Measurements from ENCODE around the gene BLM.
"Not testable (repeated sequence)": the region's sequence is repeated elsewhere in the genome, so short reads cannot be mapped to it uniquely, and the experiment has no call there.

Gene BLM

DNA sequence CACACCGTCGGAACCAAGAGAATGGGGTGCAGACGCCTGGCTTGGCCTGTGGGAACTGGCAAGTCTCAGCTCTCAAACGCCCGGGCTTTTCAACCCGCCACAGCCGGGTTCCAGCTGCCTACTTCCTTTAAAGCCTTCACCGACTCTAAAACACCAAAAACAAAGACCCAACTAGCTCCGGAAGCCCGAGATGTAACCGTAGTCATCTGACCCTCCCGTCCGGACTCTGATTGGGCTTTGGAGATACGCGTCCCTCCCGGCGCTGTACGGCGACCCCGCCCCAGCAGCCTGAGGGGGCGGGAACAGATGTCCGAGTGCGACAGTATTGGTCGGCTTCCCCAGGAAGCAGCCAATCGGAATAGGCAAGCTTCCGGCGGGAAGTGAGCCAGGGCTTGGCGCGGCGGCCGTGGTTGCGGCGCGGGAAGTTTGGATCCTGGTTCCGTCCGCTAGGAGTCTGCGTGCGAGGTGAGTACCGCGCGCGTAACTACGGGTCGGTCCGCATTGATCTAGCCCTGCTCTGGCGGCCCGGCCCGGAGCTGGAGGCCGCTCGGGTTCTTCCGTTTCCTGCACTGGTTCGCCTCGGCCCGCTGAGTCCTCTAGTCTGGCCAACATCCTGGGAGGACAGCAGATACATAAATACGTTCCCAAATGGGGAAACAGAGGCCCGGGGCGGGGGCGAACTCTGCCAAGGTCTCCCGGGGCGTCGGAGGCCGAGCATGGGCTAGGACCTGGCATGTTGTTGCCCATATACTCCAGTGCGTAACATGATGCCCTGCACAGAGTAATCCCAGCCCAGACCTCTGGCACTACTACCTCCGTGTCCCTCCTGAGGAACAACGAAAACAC, at the start of gene BLM:
Gene BLM (plus strand): TSS at position 371 of the 846 bp plus-strand sequence. CDS start 30,047 bp downstream, outside the sequence.
- Mint-ChIP-seq H3K27ac (peak within 1 kb of the TSS; percentile 91), H3K4me1 (peaks cover 22% of the 10 kb centered on the region), H3K36me3 (ENCODE audit: low read depth) (peaks cover 15% of the 10 kb centered on the region), H3K27me3 (ENCODE audit: low read depth, poor library complexity) (no peaks in the 10 kb centered on the region), H3K4me3 (peak within 1 kb of the TSS; percentile 94), H3K9me3 (peaks cover 5% of the 10 kb centered on the region)
- TF ChIP-seq, protein P1, sequence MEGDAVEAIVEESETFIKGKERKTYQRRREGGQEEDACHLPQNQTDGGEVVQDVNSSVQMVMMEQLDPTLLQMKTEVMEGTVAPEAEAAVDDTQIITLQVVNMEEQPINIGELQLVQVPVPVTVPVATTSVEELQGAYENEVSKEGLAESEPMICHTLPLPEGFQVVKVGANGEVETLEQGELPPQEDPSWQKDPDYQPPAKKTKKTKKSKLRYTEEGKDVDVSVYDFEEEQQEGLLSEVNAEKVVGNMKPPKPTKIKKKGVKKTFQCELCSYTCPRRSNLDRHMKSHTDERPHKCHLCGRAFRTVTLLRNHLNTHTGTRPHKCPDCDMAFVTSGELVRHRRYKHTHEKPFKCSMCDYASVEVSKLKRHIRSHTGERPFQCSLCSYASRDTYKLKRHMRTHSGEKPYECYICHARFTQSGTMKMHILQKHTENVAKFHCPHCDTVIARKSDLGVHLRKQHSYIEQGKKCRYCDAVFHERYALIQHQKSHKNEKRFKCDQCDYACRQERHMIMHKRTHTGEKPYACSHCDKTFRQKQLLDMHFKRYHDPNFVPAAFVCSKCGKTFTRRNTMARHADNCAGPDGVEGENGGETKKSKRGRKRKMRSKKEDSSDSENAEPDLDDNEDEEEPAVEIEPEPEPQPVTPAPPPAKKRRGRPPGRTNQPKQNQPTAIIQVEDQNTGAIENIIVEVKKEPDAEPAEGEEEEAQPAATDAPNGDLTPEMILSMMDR (IDR thresholded peaks at IDR 0.05) = peak; percentile 26
- peak; percentile 90 for DNase-seq

DNA sequence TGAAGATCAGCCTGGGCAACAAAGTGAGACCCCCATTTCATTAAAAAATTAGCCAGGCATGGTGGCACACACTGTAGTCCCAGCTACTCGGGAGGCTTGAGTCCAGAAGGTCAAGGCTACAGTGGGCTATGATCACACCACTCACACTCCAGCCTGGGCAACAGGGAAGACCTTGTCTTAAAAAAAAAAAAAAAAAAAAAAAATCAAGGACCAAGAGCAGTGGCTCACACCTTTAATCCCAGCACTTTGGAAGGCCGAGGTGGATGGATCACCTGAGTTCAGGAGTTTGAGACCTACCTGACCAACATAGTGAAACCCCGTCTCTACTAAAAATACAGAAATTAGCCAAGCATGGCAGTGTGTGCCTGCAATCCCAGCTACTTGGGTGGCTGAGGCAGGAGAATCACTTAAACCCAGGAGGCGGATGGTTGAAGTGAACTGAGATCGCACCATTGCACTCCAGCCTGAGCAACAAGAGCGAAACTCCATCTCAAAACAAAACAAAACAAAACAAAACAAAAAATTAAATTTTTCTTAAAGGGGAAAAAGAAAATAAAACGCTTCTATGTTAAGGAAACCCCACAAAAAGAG, 49.3 kb upstream of the BLM start:
- H3K4me1 Mint-ChIP-seq; H3K36me3 Mint-ChIP-seq (ENCODE audit: low read depth); H3K27me3 Mint-ChIP-seq (ENCODE audit: low read depth, poor library complexity); H3K9me3 Mint-ChIP-seq; DNase-seq; H3K4me3 Mint-ChIP-seq; H3K27ac Mint-ChIP-seq: not testable (repeated sequence)

DNA sequence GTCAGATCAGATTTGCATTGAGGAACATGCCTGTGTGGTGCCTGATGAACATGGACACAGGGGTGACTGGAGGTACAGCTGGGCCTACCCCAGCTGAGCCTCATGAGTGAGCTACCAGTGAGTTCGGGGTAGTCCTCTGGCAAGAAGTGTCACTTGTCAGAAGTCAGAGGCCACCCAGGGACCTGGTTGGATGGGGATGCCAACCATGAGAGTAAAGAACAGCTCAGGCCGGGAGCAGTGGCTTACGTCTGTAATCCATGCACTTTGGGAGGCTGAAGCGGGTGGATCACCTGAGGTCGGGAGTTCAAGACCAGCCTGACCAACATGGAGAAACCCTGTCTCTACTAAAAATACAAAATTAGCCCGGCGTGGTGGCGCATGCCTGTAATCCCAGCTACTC, 46.5 kb upstream of the BLM start:
- H3K36me3 Mint-ChIP-seq (ENCODE audit: low read depth); DNase-seq; H3K9me3 Mint-ChIP-seq; H3K27ac Mint-ChIP-seq; H3K27me3 Mint-ChIP-seq (ENCODE audit: low read depth, poor library complexity); H3K4me3 Mint-ChIP-seq; H3K4me1 Mint-ChIP-seq: not testable (repeated sequence)

DNA sequence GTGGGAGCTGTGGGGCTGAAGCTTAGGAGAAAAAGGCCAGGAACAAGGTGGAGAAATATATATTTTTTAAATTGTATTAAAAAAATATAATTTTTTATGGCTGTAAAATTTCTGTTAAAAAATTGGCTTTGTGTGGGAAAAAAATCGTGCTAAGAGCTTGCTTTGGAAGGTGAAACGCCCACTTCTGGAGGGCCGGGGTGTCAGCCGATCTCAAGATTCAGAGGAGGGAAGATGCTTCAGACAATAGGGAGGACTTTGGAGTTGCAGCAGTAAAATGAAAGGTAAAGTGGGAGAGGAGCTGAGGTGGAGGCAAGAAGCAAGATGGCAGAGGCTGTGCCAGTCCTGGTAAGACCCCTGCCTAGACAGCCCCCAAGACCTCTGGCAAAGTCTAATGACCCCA, 45.9 kb upstream of the BLM start:
- TF ChIP-seq, protein P1 (IDR thresholded peaks at IDR 0.05) = no peak
- no peak for DNase-seq
- no peak overlapping the region for H3K27ac Mint-ChIP-seq
- peaks cover 5% of the 10 kb centered on the region for H3K4me1 Mint-ChIP-seq
- no peaks in the 10 kb centered on the region for H3K9me3 Mint-ChIP-seq
- peaks cover 3% of the 10 kb centered on the region for H3K27me3 Mint-ChIP-seq (ENCODE audit: low read depth, poor library complexity)
- no peaks in the 10 kb centered on the region for H3K36me3 Mint-ChIP-seq (ENCODE audit: low read depth)
- H3K4me3 Mint-ChIP-seq = no peak overlapping the region

DNA sequence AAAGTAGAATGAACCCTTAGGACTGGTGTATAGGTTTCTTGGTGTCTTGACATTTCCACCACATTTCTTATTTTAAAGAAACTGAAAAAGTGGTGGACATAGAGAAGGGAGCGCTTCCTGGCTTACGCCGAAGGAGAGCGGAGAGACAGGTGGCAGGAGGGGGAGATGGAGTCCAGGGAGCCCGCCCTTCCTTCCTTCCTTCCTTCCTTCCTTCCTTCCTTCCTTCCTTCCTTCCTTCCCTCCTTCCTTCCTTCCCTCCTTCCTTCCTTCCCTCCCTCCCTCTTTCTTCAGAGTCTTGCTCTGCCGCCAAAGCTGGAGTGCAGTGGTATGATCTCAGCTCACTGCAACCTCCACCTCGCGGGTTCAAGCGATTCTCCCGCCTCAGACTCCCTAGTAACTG, 43.8 kb upstream of the BLM start:
- not testable (repeated sequence) for H3K27ac Mint-ChIP-seq; H3K4me1 Mint-ChIP-seq; H3K4me3 Mint-ChIP-seq; H3K27me3 Mint-ChIP-seq (ENCODE audit: low read depth, poor library complexity); DNase-seq; H3K36me3 Mint-ChIP-seq (ENCODE audit: low read depth); H3K9me3 Mint-ChIP-seq

DNA sequence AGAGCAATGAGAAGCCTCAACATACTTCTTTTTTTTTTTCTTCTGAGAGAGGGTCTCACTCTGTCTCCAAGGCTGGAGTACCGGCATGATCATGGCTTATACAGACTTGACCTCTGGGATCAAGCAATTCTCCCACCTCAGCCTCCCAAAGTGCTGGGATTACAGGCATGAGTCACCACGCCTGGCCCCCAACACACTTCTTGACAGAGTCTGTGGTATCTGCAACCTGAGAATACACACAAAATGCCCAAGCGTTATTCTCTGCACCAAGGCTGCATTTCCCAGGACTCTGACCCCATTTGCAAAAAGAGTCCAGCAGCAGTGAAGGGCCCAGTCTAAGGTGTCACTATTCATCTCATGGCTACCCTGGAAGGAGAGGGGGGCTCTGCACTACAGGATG, 42.7 kb upstream of the BLM start:
- TF ChIP-seq, protein P1 (IDR thresholded peaks at IDR 0.05) = no peak
- H3K27ac Mint-ChIP-seq = peak overlapping the region; percentile 83
- H3K4me1 Mint-ChIP-seq = no peaks in the 10 kb centered on the region
- H3K9me3 Mint-ChIP-seq = peaks cover 4% of the 10 kb centered on the region
- H3K27me3 Mint-ChIP-seq (ENCODE audit: low read depth, poor library complexity) = peaks cover 3% of the 10 kb centered on the region
- H3K36me3 Mint-ChIP-seq (ENCODE audit: low read depth) = no peaks in the 10 kb centered on the region
- no peak overlapping the region for H3K4me3 Mint-ChIP-seq
- DNase-seq = no peak

DNA sequence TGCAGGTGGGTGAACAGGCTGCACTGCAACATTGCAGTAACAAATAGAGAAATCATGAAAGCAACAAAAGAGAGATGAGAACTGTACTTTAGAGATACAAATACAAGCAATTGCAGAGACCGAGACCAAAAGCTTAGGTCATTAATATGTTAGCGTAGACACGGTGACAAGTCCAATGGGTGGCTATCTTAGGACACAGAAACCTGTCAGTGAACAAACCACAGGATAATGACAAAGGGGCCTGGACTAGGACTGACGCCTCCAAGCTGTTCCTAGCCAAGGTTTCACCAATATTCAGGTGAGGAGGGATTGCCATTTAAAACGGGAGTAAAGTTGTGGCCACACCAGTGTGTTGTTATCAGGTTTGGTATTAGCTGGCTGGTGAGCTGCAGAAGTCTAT, 41.7 kb upstream of the BLM start:
- TF ChIP-seq, protein P1 (IDR thresholded peaks at IDR 0.05) = no peak
- Mint-ChIP-seq H3K36me3 (ENCODE audit: low read depth) (no peaks in the 10 kb centered on the region), H3K4me1 (no peaks in the 10 kb centered on the region), H3K27ac (no peak overlapping the region), H3K27me3 (ENCODE audit: low read depth, poor library complexity) (peaks cover 3% of the 10 kb centered on the region), H3K4me3 (no peak overlapping the region), H3K9me3 (peaks cover 4% of the 10 kb centered on the region)
- DNase-seq = no peak

All from nephron progenitor cell (in vitro differentiated cells).